GM12878 (cell line): ENCODE results near the gene AP1B1. TPM values are rescaled to one million over a fixed set of nuclear protein-coding genes. Genes with fewer than 3 reads are reported as not detected.

ENCODE experiments used
- ATAC-seq: fragments of 200-7000 bp; cut with Tn5 transposase; 3 replicates; pipeline ENCODE4 v1.9.1; 2020; ENCODE audit warnings: mild to moderate bottlenecking, moderate library complexity
- BruUV-seq: library from RNA; stranded (reverse); fragments of 400-500 nt; replicated peaks from 2 replicates; lab custom pipeline; 2021; lab: Mats Ljungman, UMichigan
- CTCF ChIA-PET: fragments of 300-600 bp; sonication (Branson Sonifier 250); formaldehyde crosslinking; extraction: SDS; loops from one replicate; lab custom pipeline; 2021; ENCODE audit warnings: inconsistent platforms; lab: Yijun Ruan, JAX
- POLR2A ChIA-PET: fragments of 350-600 bp; formaldehyde crosslinking; extraction: SDS; loops from one replicate; lab custom pipeline; 2021; ENCODE audit warnings: inconsistent platforms; lab: Charles Lee
- RAD21 ChIA-PET: fragments of 300-600 bp; sonication (Branson Sonifier 250); formaldehyde crosslinking; loops from one replicate; lab custom pipeline; 2023; ENCODE audit warnings: antibody characterized with exemption; ENCODE audit not compliant: unreplicated experiment; lab: Charles Lee
- SMC1A ChIA-PET: fragments of 300-600 bp; sonication (Branson Sonifier 250); formaldehyde crosslinking; loops from one replicate; lab custom pipeline; 2023; ENCODE audit not compliant: unreplicated experiment, uncharacterized antibody; lab: Charles Lee
- DNase-seq: peaks from one replicate; pipeline ENCODE4 v3.0.0-alpha.2; 2011; ENCODE audit warnings: low read depth, low spot score
- FAIRE-seq: peaks from 3 replicates; lab custom pipeline; 2011; peaks lifted over from hg19 to GRCh38; lab: Jason Lieb, UNC
- H2AFZ ChIP-seq: 2 replicates; pipeline ENCODE4 v1.6.0; 2011; ENCODE audit warnings: low read depth, low read length, control low read depth; ENCODE audit not compliant: control insufficient read depth
- H3K27ac ChIP-seq: 2 replicates; pipeline ENCODE4 v1.5.1; 2011; ENCODE audit warnings: control low read depth; ENCODE audit not compliant: control insufficient read depth, insufficient read depth
- H3K27me3 ChIP-seq, 2 experiments: replicated peaks in 1 of 2; 2 replicates each; pipeline versions ENCODE4 v1.6.0 to v1.6.1; 2011; ENCODE audit warnings: low read length in 1 of 2; ENCODE audit not compliant: control insufficient read depth in 2 of 2, insufficient read depth in 2 of 2
- H3K36me3 ChIP-seq, 2 experiments: 2 replicates each; pipeline ENCODE4 v1.5.1; 2011; ENCODE audit warnings: low read length in 1 of 2; ENCODE audit not compliant: control insufficient read depth in 2 of 2, insufficient read depth in 2 of 2
- H3K4me1 ChIP-seq: 2 replicates; pipeline ENCODE4 v1.6.1; 2011; ENCODE audit warnings: mild to moderate bottlenecking, low read length, moderate library complexity, mixed read lengths; ENCODE audit not compliant: control insufficient read depth, insufficient read depth
- H3K4me2 ChIP-seq: 2 replicates; pipeline ENCODE4 v1.6.0; 2011; ENCODE audit warnings: control low read depth; ENCODE audit not compliant: control insufficient read depth, insufficient read depth
- H3K4me3 ChIP-seq: fragments of 200-600 bp; sonication (generic); 2 replicates; pipeline ENCODE4 v1.5.1; 2016
- H3K79me2 ChIP-seq: 2 replicates; pipeline ENCODE4 v1.6.0; 2011; ENCODE audit warnings: low read length; ENCODE audit not compliant: control insufficient read depth, insufficient read depth
- H3K9ac ChIP-seq: 2 replicates; pipeline ENCODE4 v1.8.0; 2011; ENCODE audit warnings: low read length, control low read depth, mixed read lengths; ENCODE audit not compliant: control insufficient read depth, insufficient read depth
- H3K9me3 ChIP-seq: replicated peaks from 3 replicates; pipeline ENCODE4 v1.5.1; 2011; ENCODE audit warnings: mild to moderate bottlenecking, low read length; ENCODE audit not compliant: control insufficient read depth, insufficient read depth
- H4K20me1 ChIP-seq: 2 replicates; pipeline ENCODE4 v1.6.0; 2011; ENCODE audit not compliant: control insufficient read depth, insufficient read depth
- CBFB ChIP-seq: IDR thresholded peaks from 2 replicates; pipeline ENCODE4 v1.6.1; 2016; ENCODE audit warnings: antibody characterized with exemption, low read depth
- EED ChIP-seq: sonication (generic); IDR thresholded peaks from 2 replicates; pipeline ENCODE4 v1.6.1; 2016; ENCODE audit warnings: antibody characterized with exemption, low read depth
- ESRRA ChIP-seq: IDR thresholded peaks from 2 replicates; pipeline ENCODE4 v1.6.1; 2012; ENCODE audit warnings: mild to moderate bottlenecking, low read length, improper control_type of control experiment
- GABPA ChIP-seq: IDR thresholded peaks from 2 replicates; pipeline ENCODE4 v1.6.1; 2014; ENCODE audit warnings: antibody characterized with exemption, low read depth, mild to moderate bottlenecking, inconsistent platforms
- IKZF1 ChIP-seq: fragments of 450-650 bp; conservative IDR thresholded peaks from 2 replicates; pipeline ENCODE4 v1.6.1; 2017; ENCODE audit warnings: antibody characterized with exemption, mild to moderate bottlenecking
- MLLT1 ChIP-seq: fragments of 450-650 bp; IDR thresholded peaks from 2 replicates; pipeline ENCODE4 v1.6.1; 2016; ENCODE audit warnings: mild to moderate bottlenecking
- RUNX3 ChIP-seq: IDR thresholded peaks from 2 replicates; pipeline ENCODE4 v1.6.1; 2012; ENCODE audit warnings: low read length, inconsistent platforms
- SMAD1 ChIP-seq: fragments of 450-650 bp; IDR thresholded peaks from 2 replicates; pipeline ENCODE4 v1.6.1; 2018; ENCODE audit warnings: mild to moderate bottlenecking, low read depth; ENCODE audit not compliant: partially characterized antibody
- SREBF2 ChIP-seq: IDR thresholded peaks from 2 replicates; pipeline ENCODE4 v1.6.1; 2012; ENCODE audit warnings: mild to moderate bottlenecking, low read length
- TAF1 ChIP-seq: IDR thresholded peaks from 2 replicates; pipeline ENCODE4 v1.6.1; 2011; ENCODE audit warnings: mild to moderate bottlenecking, low read depth, low read length, borderline replicate concordance
- TARDBP ChIP-seq: IDR thresholded peaks from 2 replicates; pipeline ENCODE4 v1.6.1; 2016; ENCODE audit warnings: borderline replicate concordance
- USF1 ChIP-seq: IDR thresholded peaks from 2 replicates; pipeline ENCODE4 v1.6.1; 2011; ENCODE audit warnings: borderline replicate concordance, low read depth, mild to moderate bottlenecking, moderate library complexity, mixed read lengths, low read length; ENCODE audit not compliant: insufficient read depth; ENCODE audit errors: extremely low read length
- YBX1 ChIP-seq: fragments of 450-650 bp; IDR thresholded peaks from 2 replicates; pipeline ENCODE4 v1.6.1; 2016; ENCODE audit warnings: antibody characterized with exemption
- ZNF217 ChIP-seq: fragments of 450-650 bp; IDR thresholded peaks from 2 replicates; pipeline ENCODE4 v1.6.1; 2017; ENCODE audit warnings: antibody characterized with exemption, mild to moderate bottlenecking
- ZNF384 ChIP-seq: IDR thresholded peaks from 2 replicates; pipeline ENCODE4 v1.6.1; 2012; ENCODE audit warnings: low read depth, mild to moderate bottlenecking, low read length, improper control_type of control experiment, borderline replicate concordance
- ZNF622 ChIP-seq: fragments of 450-650 bp; IDR thresholded peaks from 2 replicates; pipeline ENCODE4 v1.6.1; 2017; ENCODE audit warnings: mild to moderate bottlenecking, inconsistent platforms
- WGBS: methylation state at CpG from one replicate; pipeline ENCODE4 v1.1.6; 2016; ENCODE audit warnings: low lambda C conversion rate; ENCODE audit not compliant: insufficient replicate concordance, insufficient coverage; ENCODE audit errors: missing lambda C conversion rate; 5-methylcytosine and 5-hydroxymethylcytosine counted together
- in situ Hi-C: fragments of 300-500 bp; cut with MboI; formaldehyde crosslinking; loops from 9 replicates; pipeline ENCODE4 v1.14.3; 2018; ENCODE audit warnings: mixed read lengths
- intact Hi-C: fragments of 100-400 bp; cut with micrococcal nuclease; formaldehyde crosslinking; loops from one replicate; pipeline ENCODE4 v1.14.2; 2022; ENCODE audit not compliant: unreplicated experiment
- polyA plus RNA-seq, 11 experiments: library from polyadenylated mRNA; depleted of rRNA in 4 of 11; unstranded in 6 of 11; stranded (reverse) in 5 of 11; fragments of >200 nt; fragmentation: Nextera tagmentation in 4 of 11; fragmentation: Illumina TruSeq in 1 of 11; extraction: Ambion mirVana in 4 of 11; extraction: Trizol in 1 of 11; gene quantifications; 1 replicate in 1 of 11; 2 replicates in 10 of 11; pipeline versions ENCODE4 v1.2.1 to v1.2.3, GENCODE V29; 2011 to 2016; ENCODE audit warnings: inconsistent platforms in 2 of 11, missing spikeins in 2 of 11, low read depth in 1 of 11
- total RNA-seq, 4 experiments: library from RNA; depleted of rRNA in 3 of 4; stranded (reverse); fragments of >200 nt in 3 of 4; fragmentation: Illumina TruSeq in 1 of 4; extraction: Trizol in 1 of 4; gene quantifications; 2 replicates each; pipeline versions ENCODE4 v1.2.1 to v1.2.3, GENCODE V29; 2013 to 2021

The AP1B1 gene
- total and polyA plus RNA-seq, 10 of the 15 experiments (the other 5 are each of a cell fraction or from before 2014, with no cell fraction given): 2.1 to 98.6 (median 57.8) TPM

GRCh38 chr22:29326481-29326880 is 61.9 kb downstream of the AP1B1 start:
- ATAC-seq: no peak
- FAIRE-seq: no peak
- Histone ChIP-seq H3K9ac (no peak overlapping the region), H3K27ac (no peak overlapping the region), H3K9me3 (no peaks in the 10 kb centered on the region), H3K27me3 (no peaks in the 10 kb centered on the region), H3K4me3 (no peak overlapping the region), H4K20me1 (no peaks in the 10 kb centered on the region), H3K4me2 (no peak overlapping the region), H3K36me3 (peaks cover 5 to 41% of the 10 kb centered on the region in 2 experiments; a peak in 3 of 4 replicates), H3K4me1 (no peaks in the 10 kb centered on the region), H3K79me2 (no peaks in the 10 kb centered on the region), H2AFZ (no peak overlapping the region)
- in situ Hi-C loops: no loop called here
- ChIA-PET CTCF (no interaction called here), SMC1A (no interaction called here), POLR2A (no interaction called here), RAD21 (no interaction called here)
- intact Hi-C loops: no loop called here
- BruUV-seq: no TSS peak
- TF ChIP-seq GABPA (no peak), ZNF384 (no peak), ZNF217 (no peak), IKZF1 (no peak), EED (no peak)
- WGBS: 88% methylated on average over 10 of the region's 10 CpGs
- DNase-seq: no peak

- H3K4me3 ChIP-seq: no peak overlapping the region
- no peak for FAIRE-seq
- no peak for DNase-seq
- no peak for ATAC-seq
- H3K27me3 ChIP-seq: no peaks in the 10 kb centered on the region
- no peak for TF ChIP-seq USF1
- no peak for TF ChIP-seq ZNF622
- no peak for TF ChIP-seq TARDBP
- no peak for TF ChIP-seq SREBF2
- no peak for TF ChIP-seq RUNX3
- TF ChIP-seq ESRRA: no peak
- no peak for TF ChIP-seq YBX1
- no peak for TF ChIP-seq SMAD1
- no peak for TF ChIP-seq MLLT1
- no peak for TF ChIP-seq TAF1
- TF ChIP-seq CBFB: no peak
- TF ChIP-seq, all 136 proteins: peak for 0
- no TSS peak for BruUV-seq
- no peaks in the 10 kb centered on the region for H3K4me1 ChIP-seq
- SMC1A ChIA-PET: no interaction called here
- H3K9ac ChIP-seq: no peak overlapping the region
- intact Hi-C loops: no loop called here
- POLR2A ChIA-PET: no interaction called here
- H2AFZ ChIP-seq: no peak overlapping the region
- H3K9me3 ChIP-seq: no peaks in the 10 kb centered on the region
- WGBS: 97% methylated on average over 9 of the region's 9 CpGs
- H3K36me3 ChIP-seq: peaks cover 4 to 36% of the 10 kb centered on the region in 2 experiments; a peak in 3 of 4 replicates
- no peak overlapping the region for H3K27ac ChIP-seq
- no peak overlapping the region for H3K4me2 ChIP-seq
- H3K79me2 ChIP-seq: no peaks in the 10 kb centered on the region
- RAD21 ChIA-PET: no interaction called here
- CTCF ChIA-PET: no interaction called here
- H4K20me1 ChIP-seq: no peaks in the 10 kb centered on the region
- in situ Hi-C loops: no loop called here
These were observed 62.5 kb downstream of the AP1B1 start for GRCh38 chr22:29325785-29326315.
